IMR-90 (cell line): ENCODE data around the gene P3R3URF.

Experiments used
- CTCF ChIP-seq: conservative IDR thresholded peaks from 2 replicates; pipeline ENCODE4 v1.5.1; 2012; ENCODE audit warnings: mild to moderate bottlenecking, low read depth, low read length, improper control_type of control experiment
- MAFK ChIP-seq: IDR thresholded peaks from 2 replicates; pipeline ENCODE4 v1.6.1; 2012; ENCODE audit warnings: low read depth, low read length, improper control_type of control experiment
- POLR2A ChIP-seq: IDR thresholded peaks from 2 replicates; pipeline ENCODE4 v1.6.1; 2012; ENCODE audit warnings: mild to moderate bottlenecking, low read depth, low read length
- SMC3 ChIP-seq: fragments of 150-350 bp; IDR thresholded peaks from 2 replicates; pipeline ENCODE4 v1.6.1; 2016; ENCODE audit warnings: low read depth, mild to moderate bottlenecking, antibody characterized with exemption, low read length, moderate library complexity

- no peak for TF ChIP-seq SMC3
- TF ChIP-seq POLR2A = no peak
- TF ChIP-seq CTCF = no peak
- no peak for TF ChIP-seq MAFK
Observed at GRCh38 chr1:46153732-46154131, 22.6 kb downstream of the P3R3URF start.
